Calu3 (cell line): ENCODE measurements around the gene RFC1. TPM values are rescaled to one million over a fixed set of nuclear protein-coding genes. Genes with fewer than 3 reads are reported as not detected.

Experiments
- BruUV-seq: library from RNA; stranded (reverse); fragments of 400-500 nt; replicated peaks from 2 replicates; lab custom pipeline; 2021; lab: Mats Ljungman, UMichigan
- CTCF ChIA-PET: fragments of 300-600 bp; sonication (Branson Sonifier 250); formaldehyde crosslinking; loops from one replicate; lab custom pipeline; 2022; ENCODE audit warnings: antibody characterized with exemption; lab: Charles Lee
- DNase-seq: peaks from one replicate; pipeline ENCODE4 v3.0.0; 2022
- H3K27ac Mint-ChIP-seq: one replicate; pipeline ENCODE4 v1.8.0; 2022; ENCODE audit warnings: mixed read lengths; ENCODE audit not compliant: unreplicated experiment
- H3K27me3 Mint-ChIP-seq: one replicate; pipeline ENCODE4 v1.8.0; 2022; ENCODE audit warnings: mixed read lengths; ENCODE audit not compliant: unreplicated experiment
- H3K36me3 Mint-ChIP-seq: one replicate; pipeline ENCODE4 v1.8.0; 2022; ENCODE audit warnings: mild to moderate bottlenecking, moderate library complexity, mixed read lengths; ENCODE audit not compliant: insufficient read depth, unreplicated experiment
- H3K4me1 Mint-ChIP-seq: one replicate; pipeline ENCODE4 v1.8.0; 2022; ENCODE audit warnings: mild to moderate bottlenecking, low read depth, mixed read lengths; ENCODE audit not compliant: unreplicated experiment
- H3K4me3 Mint-ChIP-seq: one replicate; pipeline ENCODE4 v1.8.0; 2022; ENCODE audit warnings: mild to moderate bottlenecking, low read depth, moderate library complexity, mixed read lengths; ENCODE audit not compliant: unreplicated experiment
- H3K9me3 Mint-ChIP-seq: one replicate; pipeline ENCODE4 v1.8.0; 2022; ENCODE audit warnings: low read depth, mixed read lengths; ENCODE audit not compliant: unreplicated experiment
- intact Hi-C: fragments of 100-400 bp; cut with micrococcal nuclease; formaldehyde crosslinking; loops from one replicate; pipeline ENCODE4 v1.10.0; 2022; ENCODE audit not compliant: unreplicated experiment
- total RNA-seq: library from RNA; stranded (reverse); gene quantifications from 2 replicates; pipeline ENCODE4 v1.2.3, GENCODE V29; 2022
- TF ChIP-seq, protein P1 (sequence below): fragments of 200-600 bp; IDR thresholded peaks from one replicate; pipeline ENCODE4 v1.8.0; 2022; ENCODE audit warnings: antibody characterized with exemption; ENCODE audit not compliant: unreplicated experiment

RFC1 gene
- total RNA-seq, 1 experiment from 2014 or later, result 37.0 TPM

DNA sequence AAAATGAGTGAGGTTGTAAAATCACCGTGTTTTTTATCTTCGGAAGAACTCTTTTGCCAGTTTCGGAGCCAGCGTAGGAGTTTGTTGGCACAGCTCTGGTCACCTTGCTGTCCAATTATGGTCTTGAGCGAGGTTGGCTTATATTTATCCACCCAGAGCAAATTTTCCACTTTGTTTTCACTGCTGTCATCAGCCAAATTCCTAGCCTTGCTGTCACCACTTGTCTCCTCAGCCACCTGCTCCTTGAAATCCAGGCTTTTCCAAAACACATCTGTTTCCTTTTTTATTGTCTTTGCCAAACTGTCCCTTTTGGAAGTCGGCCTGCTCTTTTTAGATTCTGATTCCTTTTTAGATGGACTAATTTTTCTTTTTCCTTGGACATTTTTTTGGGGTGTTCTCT is 57.6 kb downstream of the RFC1 start:
- no peak for DNase-seq
- BruUV-seq, result no TSS peak
- TF ChIP-seq, protein P1, sequence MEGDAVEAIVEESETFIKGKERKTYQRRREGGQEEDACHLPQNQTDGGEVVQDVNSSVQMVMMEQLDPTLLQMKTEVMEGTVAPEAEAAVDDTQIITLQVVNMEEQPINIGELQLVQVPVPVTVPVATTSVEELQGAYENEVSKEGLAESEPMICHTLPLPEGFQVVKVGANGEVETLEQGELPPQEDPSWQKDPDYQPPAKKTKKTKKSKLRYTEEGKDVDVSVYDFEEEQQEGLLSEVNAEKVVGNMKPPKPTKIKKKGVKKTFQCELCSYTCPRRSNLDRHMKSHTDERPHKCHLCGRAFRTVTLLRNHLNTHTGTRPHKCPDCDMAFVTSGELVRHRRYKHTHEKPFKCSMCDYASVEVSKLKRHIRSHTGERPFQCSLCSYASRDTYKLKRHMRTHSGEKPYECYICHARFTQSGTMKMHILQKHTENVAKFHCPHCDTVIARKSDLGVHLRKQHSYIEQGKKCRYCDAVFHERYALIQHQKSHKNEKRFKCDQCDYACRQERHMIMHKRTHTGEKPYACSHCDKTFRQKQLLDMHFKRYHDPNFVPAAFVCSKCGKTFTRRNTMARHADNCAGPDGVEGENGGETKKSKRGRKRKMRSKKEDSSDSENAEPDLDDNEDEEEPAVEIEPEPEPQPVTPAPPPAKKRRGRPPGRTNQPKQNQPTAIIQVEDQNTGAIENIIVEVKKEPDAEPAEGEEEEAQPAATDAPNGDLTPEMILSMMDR, result no peak
- Mint-ChIP-seq H3K36me3 (no peaks in the 10 kb centered on the region), H3K4me1 (no peaks in the 10 kb centered on the region), H3K9me3 (no peaks in the 10 kb centered on the region), H3K27me3 (no peaks in the 10 kb centered on the region), H3K4me3 (no peak overlapping the region), H3K27ac (no peak overlapping the region)
- CTCF ChIA-PET, result no interaction called here
- intact Hi-C loops, result no loop called here

DNA sequence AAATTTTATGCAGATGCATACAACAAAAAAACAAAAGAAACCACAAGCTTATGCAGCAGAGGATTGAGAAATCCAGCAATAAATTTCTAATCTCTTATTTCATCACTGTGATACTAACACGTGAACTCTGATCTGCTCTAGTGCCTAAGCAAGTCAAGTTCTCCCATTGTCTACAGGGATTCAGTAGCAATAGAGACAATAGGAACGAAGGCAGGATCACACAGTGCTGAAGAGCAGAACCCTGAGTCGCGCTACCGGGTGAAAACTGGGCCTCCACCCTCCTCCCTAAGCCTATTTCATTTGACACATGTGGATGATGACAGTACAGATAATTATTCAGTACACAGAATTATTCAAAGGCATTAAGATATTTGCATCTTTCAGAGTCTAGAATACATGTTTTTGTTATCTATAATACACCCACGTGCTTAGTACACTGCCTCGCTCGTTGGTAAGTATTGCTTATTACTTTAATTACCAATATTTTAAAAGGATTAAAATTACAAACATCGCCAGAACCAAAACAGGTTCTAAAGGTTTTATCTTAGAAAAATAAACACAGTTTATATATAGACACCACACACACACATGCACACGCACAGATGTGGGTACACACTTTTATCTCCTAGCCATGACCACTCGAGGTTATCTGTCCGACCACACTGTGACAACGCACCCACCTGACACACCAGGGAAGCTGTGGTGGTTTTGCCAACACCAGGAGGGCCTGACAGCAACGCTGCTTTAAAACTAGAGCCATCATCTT is 60.1 kb downstream of the RFC1 start:
- CTCF ChIA-PET, result no interaction called here
- Mint-ChIP-seq H3K36me3 (peaks cover 7% of the 10 kb centered on the region), H3K9me3 (no peaks in the 10 kb centered on the region), H3K4me1 (no peaks in the 10 kb centered on the region), H3K4me3 (no peak overlapping the region), H3K27me3 (no peaks in the 10 kb centered on the region), H3K27ac (no peak overlapping the region)
- no TSS peak for BruUV-seq
- TF ChIP-seq, protein P1, result no peak
- intact Hi-C loops, result no loop called here
- DNase-seq, result no peak

DNA sequence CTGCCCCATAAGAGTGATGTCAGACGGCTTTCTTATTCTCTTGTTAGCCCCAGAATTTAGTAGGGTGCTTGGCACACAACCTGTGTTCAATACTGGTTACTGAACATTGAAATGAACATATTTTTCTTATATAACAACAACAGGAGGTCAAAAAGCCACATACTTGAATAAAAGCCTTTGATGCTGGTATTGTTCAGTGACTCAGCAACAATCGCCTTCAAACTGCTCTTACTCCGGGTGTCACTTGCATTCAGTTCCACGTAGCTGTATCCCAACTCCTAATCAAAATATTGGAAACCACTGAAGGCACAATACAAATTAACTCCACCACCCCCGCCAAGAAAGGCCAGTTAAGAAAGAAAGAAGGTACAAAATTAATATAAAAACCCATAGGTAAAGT is 61.5 kb downstream of the RFC1 start:
- Mint-ChIP-seq H3K36me3 (peaks cover 13% of the 10 kb centered on the region), H3K4me1 (no peaks in the 10 kb centered on the region)
- TF ChIP-seq, protein P1, result no peak

DNA sequence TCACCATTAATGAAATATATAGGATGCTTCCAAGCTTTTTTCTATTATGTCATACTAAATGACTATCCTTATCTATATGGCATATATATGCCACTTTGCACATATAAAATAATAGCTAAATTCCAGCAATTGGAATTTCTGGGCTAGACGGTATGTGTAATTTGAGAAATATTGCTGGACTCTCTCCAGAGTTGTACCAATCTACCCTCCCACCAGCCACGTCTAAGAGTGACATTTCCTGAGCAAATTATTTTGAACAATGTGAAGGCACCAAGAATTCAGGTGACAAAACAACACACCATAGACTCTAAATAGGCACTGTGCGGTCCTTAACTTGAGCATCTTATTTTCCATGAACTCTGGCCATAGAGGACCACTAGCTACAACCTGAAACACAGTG is 62.3 kb downstream of the RFC1 start:
- no peak for DNase-seq
- H3K27me3 Mint-ChIP-seq, result no peaks in the 10 kb centered on the region
- intact Hi-C loops, result no loop called here
- no peak overlapping the region for H3K4me3 Mint-ChIP-seq
- peaks cover 19% of the 10 kb centered on the region for H3K36me3 Mint-ChIP-seq
- CTCF ChIA-PET, result no interaction called here
- no TSS peak for BruUV-seq
- no peak overlapping the region for H3K27ac Mint-ChIP-seq
- TF ChIP-seq, protein P1, result no peak
- H3K4me1 Mint-ChIP-seq, result no peaks in the 10 kb centered on the region
- H3K9me3 Mint-ChIP-seq, result no peaks in the 10 kb centered on the region

More for the DNA sequence above, 61.5 kb downstream of the RFC1 start:
- no TSS peak for BruUV-seq
- intact Hi-C loops, result no loop called here
- Mint-ChIP-seq H3K27me3 (no peaks in the 10 kb centered on the region), H3K4me3 (no peak overlapping the region), H3K27ac (no peak overlapping the region), H3K9me3 (no peaks in the 10 kb centered on the region)
- DNase-seq, result no peak
- CTCF ChIA-PET, result no interaction called here
